ENCODE measurements around the gene GRM6. TPM values are rescaled to one million over a fixed set of nuclear protein-coding genes. Genes with fewer than 3 reads are reported as not detected.

Gene GRM6
- total and polyA plus RNA-seq, 11 donors = 0.04 TPM; not detected in 10

DNA sequence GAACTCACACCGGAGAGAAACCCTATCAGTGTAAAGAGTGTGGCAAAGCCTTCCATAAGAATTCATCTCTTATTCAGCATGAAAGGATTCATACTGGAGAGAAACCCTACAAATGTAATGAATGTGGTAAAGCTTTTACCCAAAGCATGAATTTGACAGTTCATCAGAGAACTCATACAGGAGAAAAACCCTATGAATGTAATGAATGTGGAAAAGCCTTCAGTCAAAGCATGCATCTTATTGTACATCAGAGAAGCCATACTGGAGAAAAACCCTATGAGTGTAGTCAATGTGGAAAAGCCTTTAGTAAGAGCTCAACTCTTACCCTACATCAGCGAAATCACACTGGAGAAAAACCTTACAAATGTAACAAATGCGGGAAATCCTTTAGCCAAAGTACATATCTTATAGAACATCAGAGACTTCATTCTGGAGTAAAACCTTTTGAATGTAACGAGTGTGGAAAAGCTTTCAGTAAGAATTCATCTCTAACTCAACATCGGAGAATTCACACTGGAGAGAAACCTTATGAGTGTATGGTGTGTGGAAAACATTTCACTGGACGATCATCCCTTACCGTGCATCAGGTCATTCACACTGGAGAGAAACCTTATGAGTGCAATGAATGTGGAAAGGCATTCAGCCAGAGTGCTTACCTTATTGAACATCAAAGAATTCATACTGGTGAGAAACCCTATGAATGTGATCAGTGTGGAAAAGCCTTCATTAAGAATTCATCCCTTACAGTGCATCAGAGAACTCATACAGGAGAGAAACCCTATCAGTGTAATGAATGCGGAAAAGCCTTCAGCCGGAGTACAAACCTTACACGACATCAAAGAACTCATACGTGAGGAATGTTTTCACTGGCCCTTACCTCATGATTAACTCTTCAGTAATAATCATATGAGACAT, 63.0 kb downstream of the GRM6 start:
- ATAC-seq (no peak), DNase-seq (no peak)
- H3K4me3 ChIP-seq = no peak overlapping the region
- peaks cover 0 to 72% (median 0%) of the 10 kb centered on the region in 9 donors for H3K36me3 ChIP-seq
- no peak overlapping the region for H3K27ac ChIP-seq
- peaks cover 13 to 100% (median 98%) of the 10 kb centered on the region in 12 donors for H3K9me3 ChIP-seq
- intact Hi-C loops (cut with DNase I) = loop anchor here in 1 of 10 donors (10.0 kb wide), 1 partner anchor 67 kb away; no protein-coding TSS in a partner anchor
- H3K4me1 ChIP-seq = no peaks in the 10 kb centered on the region
- 96 to 98% (median 97%) methylated on average over 11 of the region's 11 CpGs for WGBS, 4 donors
- no peaks in the 10 kb centered on the region for H3K27me3 ChIP-seq
- TF ChIP-seq, protein P1, sequence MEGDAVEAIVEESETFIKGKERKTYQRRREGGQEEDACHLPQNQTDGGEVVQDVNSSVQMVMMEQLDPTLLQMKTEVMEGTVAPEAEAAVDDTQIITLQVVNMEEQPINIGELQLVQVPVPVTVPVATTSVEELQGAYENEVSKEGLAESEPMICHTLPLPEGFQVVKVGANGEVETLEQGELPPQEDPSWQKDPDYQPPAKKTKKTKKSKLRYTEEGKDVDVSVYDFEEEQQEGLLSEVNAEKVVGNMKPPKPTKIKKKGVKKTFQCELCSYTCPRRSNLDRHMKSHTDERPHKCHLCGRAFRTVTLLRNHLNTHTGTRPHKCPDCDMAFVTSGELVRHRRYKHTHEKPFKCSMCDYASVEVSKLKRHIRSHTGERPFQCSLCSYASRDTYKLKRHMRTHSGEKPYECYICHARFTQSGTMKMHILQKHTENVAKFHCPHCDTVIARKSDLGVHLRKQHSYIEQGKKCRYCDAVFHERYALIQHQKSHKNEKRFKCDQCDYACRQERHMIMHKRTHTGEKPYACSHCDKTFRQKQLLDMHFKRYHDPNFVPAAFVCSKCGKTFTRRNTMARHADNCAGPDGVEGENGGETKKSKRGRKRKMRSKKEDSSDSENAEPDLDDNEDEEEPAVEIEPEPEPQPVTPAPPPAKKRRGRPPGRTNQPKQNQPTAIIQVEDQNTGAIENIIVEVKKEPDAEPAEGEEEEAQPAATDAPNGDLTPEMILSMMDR (IDR thresholded peaks at IDR 0.05) = no peak
- no peak for TF ChIP-seq POLR2A (IDR thresholded peaks at IDR 0.05)

Other genes with a start within 250 kb of the GRM6 start
- gene ZNF354B, start 135.4 kb downstream of the GRM6 start, total RNA-seq = 10 to 100 TPM in 2 of 9 donors, 1 to 10 TPM in 7; 5.2 to 11.9 (median 7.6) TPM
- 1 to 10 TPM; 3.5 to 5.3 TPM for gene ZNF354B, start 135.4 kb downstream of the GRM6 start, polyA plus RNA-seq
- 1 to 10 TPM in 6 of 9 donors, under 1 TPM in 3; 0.49 to 1.6 (median 1.2) TPM for gene ZFP2, start 99.4 kb downstream of the GRM6 start, total RNA-seq
- gene ZFP2, start 99.4 kb downstream of the GRM6 start, polyA plus RNA-seq = under 1 TPM; 0.32 to 0.61 TPM
- gene ZNF454, start 54.1 kb downstream of the GRM6 start, total RNA-seq = 1 to 10 TPM; 1.3 to 3.4 (median 1.8) TPM
- gene ZNF454, start 54.1 kb downstream of the GRM6 start, polyA plus RNA-seq = 1 to 10 TPM; 1.5 to 1.8 TPM
- gene ZNF879, start 28.5 kb upstream of the GRM6 start, total RNA-seq = 1 to 10 TPM; 2.8 to 4.5 (median 3.3) TPM
- 1 to 10 TPM; 2.3 to 2.8 TPM for gene ZNF879, start 28.5 kb upstream of the GRM6 start, polyA plus RNA-seq
- 1 to 10 TPM; 3.5 to 5.7 (median 4.1) TPM for gene ZNF354C, start 65.1 kb upstream of the GRM6 start, total RNA-seq
- gene ZNF354C, start 65.1 kb upstream of the GRM6 start, polyA plus RNA-seq = 1 to 10 TPM; 1.3 to 1.9 TPM